Ascending aorta (tissue), 2 donors: ENCODE results near the gene ABCB11. TPM values are rescaled to one million over a fixed set of nuclear protein-coding genes. Genes with fewer than 3 reads are reported as not detected.

ENCODE experiments used
- DNase-seq, 2 donors: peaks; one replicate each; pipeline ENCODE4 v3.0.0-alpha.2; 2019; ENCODE audit warnings: low spot score in 2 of 2
- H3K27ac ChIP-seq, 2 donors: fragments of 200-600 bp; sonication (generic); one replicate each; pipeline ENCODE4 v1.5.1; 2016 to 2017; ENCODE audit warnings: mild to moderate bottlenecking in 1 of 2
- H3K27me3 ChIP-seq: fragments of 200-600 bp; sonication (generic); one replicate; pipeline ENCODE4 v1.5.1; 2017
- H3K36me3 ChIP-seq, 2 donors: fragments of 200-600 bp; sonication (generic); one replicate each; pipeline ENCODE4 v1.5.1; 2016
- H3K4me1 ChIP-seq, 2 donors: fragments of 200-600 bp; sonication (generic); one replicate each; pipeline ENCODE4 v1.5.1; 2016 to 2017; ENCODE audit warnings: mild to moderate bottlenecking in 1 of 2
- H3K4me3 ChIP-seq, 2 donors: fragments of 200-600 bp; sonication (generic); one replicate each; pipeline ENCODE4 v1.5.1; 2016 to 2017; ENCODE audit warnings: mild to moderate bottlenecking in 1 of 2
- H3K9me3 ChIP-seq, 2 donors: fragments of 200-600 bp; sonication (generic); one replicate each; pipeline ENCODE4 v1.5.1; 2016
- CTCF ChIP-seq, 3 experiments: fragments of 200-600 bp in 2 of 3; fragments of 450-650 bp in 1 of 3; sonication (generic) in 2 of 3; IDR thresholded peaks; one replicate each; pipeline ENCODE4 v1.5.1; 2016 to 2019; ENCODE audit warnings: antibody characterized with exemption in 3 of 3, mild to moderate bottlenecking in 1 of 3, moderate library complexity in 1 of 3
- intact Hi-C: fragments of 100-400 bp; cut with DNase I; formaldehyde crosslinking; loops from one replicate; pipeline ENCODE4 v1.15.1; 2023
- total RNA-seq: library from RNA; depleted of rRNA; stranded (reverse); fragments of >200 nt; gene quantifications from one replicate; pipeline ENCODE4 v1.1.0, GENCODE V29; 2016

The ABCB11 gene
- total RNA-seq, 1 donor from 2014 or later = not detected

- no peak for DNase-seq
- Histone ChIP-seq H3K36me3 (no peaks in the 10 kb centered on the region), H3K4me1 (no peaks in the 10 kb centered on the region), H3K27ac (no peak overlapping the region), H3K9me3 (no peaks in the 10 kb centered on the region), H3K4me3 (no peak overlapping the region), H3K27me3 (no peaks in the 10 kb centered on the region)
- intact Hi-C loops = no loop called here
- TF ChIP-seq CTCF (IDR thresholded peaks at IDR 0.05) = no peak
These were observed 41.2 kb upstream of the ABCB11 start for GRCh38 chr2:169072163-169072925.

GRCh38 chr2:169071455-169071854 lies 40.3 kb upstream of the ABCB11 start:
- TF ChIP-seq CTCF (IDR thresholded peaks at IDR 0.05) = no peak
- intact Hi-C loops = no loop called here
- H3K36me3 ChIP-seq = no peaks in the 10 kb centered on the region
- H3K27me3 ChIP-seq = no peaks in the 10 kb centered on the region
- no peaks in the 10 kb centered on the region for H3K9me3 ChIP-seq
- no peak for DNase-seq
- H3K4me3 ChIP-seq = no peak overlapping the region
- no peak overlapping the region for H3K27ac ChIP-seq
- no peaks in the 10 kb centered on the region for H3K4me1 ChIP-seq

GRCh38 chr2:169069833-169070232 lies 38.7 kb upstream of the ABCB11 start:
- intact Hi-C loops = no loop called here
- no peaks in the 10 kb centered on the region for H3K9me3 ChIP-seq
- TF ChIP-seq CTCF (IDR thresholded peaks at IDR 0.05) = no peak
- no peak overlapping the region for H3K27ac ChIP-seq
- H3K4me3 ChIP-seq = no peak overlapping the region
- H3K36me3 ChIP-seq = no peaks in the 10 kb centered on the region
- no peaks in the 10 kb centered on the region for H3K4me1 ChIP-seq
- no peaks in the 10 kb centered on the region for H3K27me3 ChIP-seq
- DNase-seq = no peak

- intact Hi-C loops = no loop called here
These were observed 38.2 kb upstream of the ABCB11 start, which contains the start of gene DHRS9 for GRCh38 chr2:169069341-169069740. DHRS9 (plus strand) TSS chr2:169069563; CDS start chr2:169081582, 12,019 bp downstream.

GRCh38 chr2:169066897-169067296 lies 35.8 kb upstream of the ABCB11 start:
- no peak overlapping the region for H3K27ac ChIP-seq
- no peaks in the 10 kb centered on the region for H3K4me1 ChIP-seq
- no peaks in the 10 kb centered on the region for H3K36me3 ChIP-seq
- TF ChIP-seq CTCF (IDR thresholded peaks at IDR 0.05) = no peak
- DNase-seq = no peak
- no peak overlapping the region for H3K4me3 ChIP-seq
- no peaks in the 10 kb centered on the region for H3K27me3 ChIP-seq
- intact Hi-C loops = no loop called here
- H3K9me3 ChIP-seq = no peaks in the 10 kb centered on the region

More at GRCh38 chr2:169069341-169069740, 38.2 kb upstream of the ABCB11 start, which contains the start of gene DHRS9:
- DNase-seq = no peak
- H3K36me3 ChIP-seq = no peaks in the 10 kb centered on the region
- H3K27me3 ChIP-seq = no peaks in the 10 kb centered on the region
- H3K27ac ChIP-seq = no peak within 1 kb of the TSS
- no peak within 1 kb of the TSS for H3K4me3 ChIP-seq
- no peaks in the 10 kb centered on the region for H3K4me1 ChIP-seq
- no peaks in the 10 kb centered on the region for H3K9me3 ChIP-seq
- no peak for TF ChIP-seq CTCF (IDR thresholded peaks at IDR 0.05)
